ENCODE results near the gene YIPF2. TPM values are rescaled to one million over a fixed set of nuclear protein-coding genes. Genes with fewer than 3 reads are reported as not detected.

YIPF2 gene
- total RNA-seq, 1 donor from 2014 or later: 69.5 TPM

DNA sequence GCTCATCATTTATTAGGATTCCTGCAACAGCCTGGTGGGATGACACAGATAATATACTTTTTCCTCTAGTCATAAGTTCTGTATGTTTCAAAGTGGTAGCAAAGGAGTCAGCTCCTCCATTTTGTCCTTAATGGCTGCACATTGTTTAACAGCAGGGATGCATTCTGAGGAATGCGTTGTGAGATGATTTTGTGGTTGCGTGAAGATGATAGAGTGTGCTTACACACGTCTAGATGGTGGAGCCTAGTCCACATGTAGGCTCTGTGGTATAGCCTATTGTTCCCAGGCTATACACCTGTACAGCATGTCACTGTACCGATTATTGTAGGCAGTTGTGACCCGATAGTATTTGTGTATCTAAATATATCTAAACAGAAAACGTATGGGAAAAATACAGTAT, 37.0 kb upstream of the YIPF2 start:
- Histone ChIP-seq H3K36me3 (ENCODE audit: insufficient read depth, low read length) (no peaks in the 10 kb centered on the region), H3K79me2 (ENCODE audit: insufficient read depth, low read length) (peaks cover 93% of the 10 kb centered on the region), H3K4me3 (ENCODE audit: insufficient read depth, low read depth, low read length) (no peak overlapping the region), H3K4me1 (ENCODE audit: insufficient read depth, low read length) (peaks cover 11% of the 10 kb centered on the region), H3K4me2 (ENCODE audit: low read length) (no peak overlapping the region), H3K27me3 (ENCODE audit: insufficient read depth, low read length) (no peaks in the 10 kb centered on the region), H2AFZ (ENCODE audit: low read depth, low read length) (no peak overlapping the region), H4K20me1 (ENCODE audit: insufficient read depth, low read length) (peaks cover 77% of the 10 kb centered on the region), H3K27ac (ENCODE audit: low read depth, low read length) (no peak overlapping the region), H3K9ac (ENCODE audit: low read length) (no peak overlapping the region), H3K9me3 (ENCODE audit: insufficient read depth, low read depth, low read length) (no peaks in the 10 kb centered on the region)
- H3K9me3 Mint-ChIP-seq (ENCODE audit: unreplicated experiment): no peaks in the 10 kb centered on the region
- FAIRE-seq: no peak
- no peaks in the 10 kb centered on the region for H3K27me3 Mint-ChIP-seq (ENCODE audit: low read depth, unreplicated experiment)
- TF ChIP-seq, protein P1, sequence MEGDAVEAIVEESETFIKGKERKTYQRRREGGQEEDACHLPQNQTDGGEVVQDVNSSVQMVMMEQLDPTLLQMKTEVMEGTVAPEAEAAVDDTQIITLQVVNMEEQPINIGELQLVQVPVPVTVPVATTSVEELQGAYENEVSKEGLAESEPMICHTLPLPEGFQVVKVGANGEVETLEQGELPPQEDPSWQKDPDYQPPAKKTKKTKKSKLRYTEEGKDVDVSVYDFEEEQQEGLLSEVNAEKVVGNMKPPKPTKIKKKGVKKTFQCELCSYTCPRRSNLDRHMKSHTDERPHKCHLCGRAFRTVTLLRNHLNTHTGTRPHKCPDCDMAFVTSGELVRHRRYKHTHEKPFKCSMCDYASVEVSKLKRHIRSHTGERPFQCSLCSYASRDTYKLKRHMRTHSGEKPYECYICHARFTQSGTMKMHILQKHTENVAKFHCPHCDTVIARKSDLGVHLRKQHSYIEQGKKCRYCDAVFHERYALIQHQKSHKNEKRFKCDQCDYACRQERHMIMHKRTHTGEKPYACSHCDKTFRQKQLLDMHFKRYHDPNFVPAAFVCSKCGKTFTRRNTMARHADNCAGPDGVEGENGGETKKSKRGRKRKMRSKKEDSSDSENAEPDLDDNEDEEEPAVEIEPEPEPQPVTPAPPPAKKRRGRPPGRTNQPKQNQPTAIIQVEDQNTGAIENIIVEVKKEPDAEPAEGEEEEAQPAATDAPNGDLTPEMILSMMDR (IDR thresholded peaks at IDR 0.05; ENCODE audit: insufficient read depth, low read depth, low read length): no peak
- no peak for TF ChIP-seq EZH2 (IDR thresholded peaks at IDR 0.05; ENCODE audit: insufficient read depth, low read length)
- H3K36me3 Mint-ChIP-seq (ENCODE audit: low read depth, unreplicated experiment): peaks cover 3% of the 10 kb centered on the region
- DNase-seq (ENCODE audit: low read depth): no peak
- H3K27ac Mint-ChIP-seq (ENCODE audit: unreplicated experiment): no peak overlapping the region
- no peak overlapping the region for H3K4me3 Mint-ChIP-seq (ENCODE audit: unreplicated experiment)
- peaks cover 13% of the 10 kb centered on the region for H3K4me1 Mint-ChIP-seq (ENCODE audit: low read depth, unreplicated experiment)

DNA sequence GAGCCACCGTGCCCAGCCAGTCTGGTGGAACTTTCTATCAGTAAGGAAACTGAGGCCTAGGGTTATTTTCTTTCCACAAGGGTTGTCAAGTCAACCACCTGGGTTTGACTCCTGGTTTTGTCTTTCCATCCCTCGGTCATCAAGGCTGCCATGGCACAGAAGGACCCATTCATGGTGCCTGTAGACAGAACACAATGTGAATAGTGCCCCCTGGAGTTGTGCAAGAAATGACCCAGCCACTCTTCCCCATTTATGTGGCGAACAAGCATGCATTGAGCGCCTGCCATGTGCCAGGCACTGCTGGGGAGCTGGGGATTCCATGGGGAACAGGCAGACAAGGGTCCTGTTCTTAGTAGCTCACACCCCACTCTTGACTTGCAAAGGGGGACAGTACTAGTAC, 36.5 kb upstream of the YIPF2 start:
- TF ChIP-seq, protein P1 (IDR thresholded peaks at IDR 0.05; ENCODE audit: insufficient read depth, low read depth, low read length): no peak
- Histone ChIP-seq H3K9me3 (ENCODE audit: insufficient read depth, low read depth, low read length) (no peaks in the 10 kb centered on the region), H4K20me1 (ENCODE audit: insufficient read depth, low read length) (peaks cover 73% of the 10 kb centered on the region), H3K36me3 (ENCODE audit: insufficient read depth, low read length) (no peaks in the 10 kb centered on the region), H3K4me2 (ENCODE audit: low read length) (no peak overlapping the region), H3K9ac (ENCODE audit: low read length) (no peak overlapping the region), H3K4me1 (ENCODE audit: insufficient read depth, low read length) (peaks cover 16% of the 10 kb centered on the region), H3K4me3 (ENCODE audit: insufficient read depth, low read depth, low read length) (no peak overlapping the region), H3K79me2 (ENCODE audit: insufficient read depth, low read length) (peaks cover 93% of the 10 kb centered on the region), H3K27ac (ENCODE audit: low read depth, low read length) (no peak overlapping the region), H2AFZ (ENCODE audit: low read depth, low read length) (no peak overlapping the region), H3K27me3 (ENCODE audit: insufficient read depth, low read length) (no peaks in the 10 kb centered on the region)
- H3K4me1 Mint-ChIP-seq (ENCODE audit: low read depth, unreplicated experiment): peaks cover 13% of the 10 kb centered on the region
- H3K27ac Mint-ChIP-seq (ENCODE audit: unreplicated experiment): no peak overlapping the region
- DNase-seq (ENCODE audit: low read depth) (no peak), FAIRE-seq (no peak)
- no peak overlapping the region for H3K4me3 Mint-ChIP-seq (ENCODE audit: unreplicated experiment)
- H3K36me3 Mint-ChIP-seq (ENCODE audit: low read depth, unreplicated experiment): peaks cover 3% of the 10 kb centered on the region
- H3K9me3 Mint-ChIP-seq (ENCODE audit: unreplicated experiment): no peaks in the 10 kb centered on the region
- no peaks in the 10 kb centered on the region for H3K27me3 Mint-ChIP-seq (ENCODE audit: low read depth, unreplicated experiment)

DNA sequence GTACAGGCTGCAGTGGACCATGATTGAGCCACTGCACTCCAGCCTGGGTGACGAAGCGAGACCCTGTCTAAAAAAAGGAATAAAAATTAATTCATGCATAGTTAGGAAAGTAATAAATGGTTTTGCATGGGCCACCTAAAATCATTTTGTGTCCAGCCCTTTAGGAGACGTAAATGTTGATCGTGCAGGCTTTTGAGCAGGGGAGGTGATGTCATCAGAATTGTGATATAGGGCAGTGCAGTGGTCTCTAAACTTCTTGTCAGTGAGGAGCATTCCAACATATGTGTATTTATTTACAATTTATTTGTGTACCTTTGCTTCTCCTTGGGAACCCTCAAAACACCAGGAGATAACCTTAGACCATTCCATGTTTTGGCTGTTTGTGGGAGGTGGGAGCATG, 35.4 kb upstream of the YIPF2 start:
- Histone ChIP-seq H3K4me1 (ENCODE audit: insufficient read depth, low read length) (peaks cover 16% of the 10 kb centered on the region), H3K4me3 (ENCODE audit: insufficient read depth, low read depth, low read length) (no peak overlapping the region), H3K9ac (ENCODE audit: low read length) (no peak overlapping the region), H3K27ac (ENCODE audit: low read depth, low read length) (no peak overlapping the region), H4K20me1 (ENCODE audit: insufficient read depth, low read length) (peaks cover 64% of the 10 kb centered on the region), H3K36me3 (ENCODE audit: insufficient read depth, low read length) (no peaks in the 10 kb centered on the region), H3K9me3 (ENCODE audit: insufficient read depth, low read depth, low read length) (no peaks in the 10 kb centered on the region), H2AFZ (ENCODE audit: low read depth, low read length) (no peak overlapping the region), H3K4me2 (ENCODE audit: low read length) (no peak overlapping the region), H3K79me2 (ENCODE audit: insufficient read depth, low read length) (peaks cover 84% of the 10 kb centered on the region), H3K27me3 (ENCODE audit: insufficient read depth, low read length) (no peaks in the 10 kb centered on the region)
- Mint-ChIP-seq H3K27ac (ENCODE audit: unreplicated experiment) (no peak overlapping the region), H3K36me3 (ENCODE audit: low read depth, unreplicated experiment) (peaks cover 3% of the 10 kb centered on the region), H3K9me3 (ENCODE audit: unreplicated experiment) (no peaks in the 10 kb centered on the region), H3K27me3 (ENCODE audit: low read depth, unreplicated experiment) (no peaks in the 10 kb centered on the region), H3K4me3 (ENCODE audit: unreplicated experiment) (no peak overlapping the region), H3K4me1 (ENCODE audit: low read depth, unreplicated experiment) (peaks cover 13% of the 10 kb centered on the region)
- no peak for DNase-seq (ENCODE audit: low read depth)
- FAIRE-seq: no peak
- TF ChIP-seq, protein P1 (IDR thresholded peaks at IDR 0.05; ENCODE audit: insufficient read depth, low read depth, low read length): no peak
- no peak for TF ChIP-seq EZH2 (IDR thresholded peaks at IDR 0.05; ENCODE audit: insufficient read depth, low read length)

Measured in astrocyte (in vitro differentiated cells and primary cell).